Adrenal gland (tissue), 12 donors: ENCODE measurements around the gene CDKAL1. TPM values are rescaled to one million over a fixed set of nuclear protein-coding genes. Genes with fewer than 3 reads are reported as not detected.

Source experiments
- DNase-seq, 7 donors: peaks; one replicate each; pipeline ENCODE4 v3.0.0-alpha.2; 2019 to 2020
- H3K27ac ChIP-seq, 5 donors: fragments of 200-600 bp; sonication (generic) in 4 of 5; 1 replicate in 3 of 5; 2 replicates in 2 of 5; pipeline versions ENCODE4 v1.5.1 to v1.8.0; 2016 to 2020; ENCODE audit warnings: mild to moderate bottlenecking in 1 of 5
- H3K27me3 ChIP-seq: fragments of 200-600 bp; 2 replicates; pipeline ENCODE4 v1.8.0; 2021
- H3K36me3 ChIP-seq, 2 donors: fragments of 200-600 bp; replicated peaks in 1 of 2; 1 replicate in 1 of 2; 2 replicates in 1 of 2; pipeline versions ENCODE4 v1.5.1 to v1.8.0; 2018 to 2022
- H3K4me1 ChIP-seq, 2 donors: fragments of 200-600 bp; replicated peaks in 1 of 2; 1 replicate in 1 of 2; 2 replicates in 1 of 2; pipeline versions ENCODE4 v1.5.1 to v1.8.0; 2018 to 2021
- H3K4me3 ChIP-seq, 4 donors: fragments of 200-600 bp; sonication (generic) in 3 of 4; one replicate each; pipeline ENCODE4 v1.5.1; 2016 to 2018
- H3K9me3 ChIP-seq, 3 donors: fragments of 200-600 bp; sonication (generic) in 1 of 3; replicated peaks in 1 of 3; 1 replicate in 2 of 3; 2 replicates in 1 of 3; pipeline versions ENCODE4 v1.5.1 to v1.8.0; 2016 to 2021
- CTCF ChIP-seq, 6 experiments: fragments of 450-650 bp in 4 of 6; fragments of 200-600 bp in 2 of 6; sonication (generic) in 1 of 6; IDR thresholded peaks; 1 replicate in 5 of 6; 2 replicates in 1 of 6; pipeline versions ENCODE4 v1.5.1 to v1.8.0; 2016 to 2021; ENCODE audit warnings: antibody characterized with exemption in 6 of 6, mild to moderate bottlenecking in 2 of 6, moderate library complexity in 1 of 6
- POLR2A ChIP-seq, 2 donors: fragments of 450-650 bp; IDR thresholded peaks; one replicate each; pipeline ENCODE4 v1.6.1; 2017; ENCODE audit warnings: antibody characterized with exemption in 2 of 2, mild to moderate bottlenecking in 2 of 2, moderate library complexity in 1 of 2
- WGBS, 4 donors: extraction: QIAGEN DNeasy Blood & Tissue Kit in 2 of 4; methylation state at CpG; one replicate each; pipeline versions ENCODE4 v1.1.5 to v1.1.7; 2013 to 2017; 5-methylcytosine and 5-hydroxymethylcytosine counted together
- intact Hi-C, 2 donors: fragments of 100-400 bp; cut with DNase I; formaldehyde crosslinking; loops; one replicate each; pipeline versions ENCODE4 v1.14.1 to v1.15.0; 2022 to 2023
- polyA plus RNA-seq, 3 donors: library from polyadenylated mRNA; stranded (reverse); fragments of 200-250 nt in 2 of 3; fragments of 350-450 nt in 1 of 3; fragmentation: Illumina TruSeq in 1 of 3; extraction: RNeasy Lipid Tissue Mini Kit (QIAGEN cat#74804) in 1 of 3; gene quantifications; one replicate each; pipeline ENCODE4 v1.2.3, GENCODE V29; 2013 to 2014
- total RNA-seq, 9 donors: library from RNA; depleted of rRNA in 4 of 9; stranded (reverse); fragments of >200 nt in 4 of 9; fragments of 120-200 nt in 1 of 9; fragmentation: NEBNext Ultra II Directional in 1 of 9; extraction: Animal tissue kit (Norgen Biotek cat#: 25700) in 1 of 9; gene quantifications; one replicate each; pipeline versions ENCODE4 v1.1.0 to v1.2.4, GENCODE V29; 2013 to 2023
- donor health status: healthy with polysubstance abuse.
- donor health status: Bipolar disorder and iron deficiency.
- donor health status: DM: yes; HTN: yes; CAD: no.
- donor health status: DM: no; HTN: no; CAD: no.
- donor health status: DM: no; HTN: no; CAD: no.
- donor health status: DM: yes; HTN: yes; CAD: no.

CDKAL1 gene
- total and polyA plus RNA-seq, 12 donors, result 3.9 to 21.1 (median 10.6) TPM

GRCh38 chr6:20630617-20631548 lies 96.6 kb downstream of the CDKAL1 start:
- no peak overlapping the region for H3K27ac ChIP-seq
- no peak overlapping the region for H3K4me3 ChIP-seq
- WGBS, 4 donors, result 70 to 78% (median 73%) methylated on average over 3 of the region's 3 CpGs
- intact Hi-C loops, result no loop called here
- DNase-seq, result no peak
- H3K27me3 ChIP-seq, result no peaks in the 10 kb centered on the region
- TF ChIP-seq POLR2A (IDR thresholded peaks at IDR 0.05) (no peak), CTCF (IDR thresholded peaks at IDR 0.05) (no peak)
- H3K4me1 ChIP-seq, result peaks cover 0 to 4% of the 10 kb centered on the region in 2 donors
- H3K9me3 ChIP-seq, result no peaks in the 10 kb centered on the region
- no peaks in the 10 kb centered on the region for H3K36me3 ChIP-seq

- Histone ChIP-seq H3K4me3 (no peak overlapping the region), H3K4me1 (peaks cover 0 to 4% of the 10 kb centered on the region in 2 donors), H3K9me3 (no peaks in the 10 kb centered on the region), H3K27ac (no peak overlapping the region), H3K36me3 (no peaks in the 10 kb centered on the region), H3K27me3 (no peaks in the 10 kb centered on the region)
- DNase-seq, result peak in 5 of 7 donors; percentile 19 to 41 (median 27)
- TF ChIP-seq CTCF (IDR thresholded peaks at IDR 0.05) (no peak), POLR2A (IDR thresholded peaks at IDR 0.05) (no peak)
- intact Hi-C loops, result no loop called here
- WGBS, 4 donors, result 55 to 62% (median 61%) methylated on average over 2 of the region's 2 CpGs
Observed at GRCh38 chr6:20631549-20631924, 97.3 kb downstream of the CDKAL1 start.

- TF ChIP-seq POLR2A (IDR thresholded peaks at IDR 0.05), result no peak
- TF ChIP-seq CTCF (IDR thresholded peaks at IDR 0.05), result no peak
- no peak for DNase-seq
- no peak overlapping the region for H3K27ac ChIP-seq
- H3K9me3 ChIP-seq, result no peaks in the 10 kb centered on the region
- 78 to 94% (median 89%) methylated on average over 4 of the region's 4 CpGs for WGBS, 4 donors
- peaks cover 0 to 4% of the 10 kb centered on the region in 2 donors for H3K4me1 ChIP-seq
- H3K4me3 ChIP-seq, result no peak overlapping the region
- intact Hi-C loops, result no loop called here
- H3K27me3 ChIP-seq, result no peaks in the 10 kb centered on the region
- H3K36me3 ChIP-seq, result no peaks in the 10 kb centered on the region
Observed at GRCh38 chr6:20632696-20633095, 98.4 kb downstream of the CDKAL1 start.

GRCh38 chr6:20633566-20634340 lies 99.5 kb downstream of the CDKAL1 start:
- H3K4me1 ChIP-seq, result peaks cover 0 to 4% of the 10 kb centered on the region in 2 donors
- intact Hi-C loops, result no loop called here
- 49 to 100% (median 85%) methylated on average over 2 of the region's 2 CpGs for WGBS, 4 donors
- no peak overlapping the region for H3K4me3 ChIP-seq
- no peaks in the 10 kb centered on the region for H3K36me3 ChIP-seq
- TF ChIP-seq POLR2A (IDR thresholded peaks at IDR 0.05) (no peak), CTCF (IDR thresholded peaks at IDR 0.05) (no peak)
- no peak overlapping the region for H3K27ac ChIP-seq
- no peaks in the 10 kb centered on the region for H3K9me3 ChIP-seq
- H3K27me3 ChIP-seq, result no peaks in the 10 kb centered on the region
- no peak for DNase-seq
